Activated B cell treated with CpG ODN at 0.5 μM for 24 hours (primary cell): Measurements from ENCODE around the gene PHOX2A. TPM values are rescaled to one million over a fixed set of nuclear protein-coding genes. Genes with fewer than 3 reads are reported as not detected.

Experiments
- ATAC-seq: fragments of 200-7000 bp; cut with Tn5 transposase; one replicate; pipeline ENCODE4 v1.10.0; 2021; ENCODE audit warnings: low read depth, mild to moderate bottlenecking, moderate library complexity
- CTCF ChIA-PET: fragments of 350-600 bp; sonication (Branson Sonifier 250); formaldehyde crosslinking; loops from one replicate; lab custom pipeline; 2021; ENCODE audit warnings: antibody characterized with exemption; lab: Charles Lee
- POLR2A ChIA-PET: fragments of 350-600 bp; sonication (Branson Sonifier 250); formaldehyde crosslinking; loops from one replicate; lab custom pipeline; 2021; ENCODE audit warnings: antibody characterized with exemption; lab: Charles Lee
- DNase-seq: peaks from one replicate; pipeline ENCODE4 v3.0.0; 2022
- H3K27ac Mint-ChIP-seq: one replicate; pipeline ENCODE4 v1.8.0; 2020; ENCODE audit warnings: mixed read lengths
- H3K27me3 Mint-ChIP-seq: one replicate; pipeline ENCODE4 v1.8.0; 2021; ENCODE audit warnings: mixed read lengths
- H3K36me3 Mint-ChIP-seq: one replicate; pipeline ENCODE4 v1.8.0; 2021; ENCODE audit warnings: low read depth, mixed read lengths
- H3K4me1 Mint-ChIP-seq: one replicate; pipeline ENCODE4 v1.8.0; 2021; ENCODE audit warnings: mixed read lengths
- H3K4me3 Mint-ChIP-seq: one replicate; pipeline ENCODE4 v1.8.0; 2020; ENCODE audit warnings: mild to moderate bottlenecking, mixed read lengths
- H3K9me3 Mint-ChIP-seq: one replicate; pipeline ENCODE4 v1.8.0; 2020; ENCODE audit warnings: mixed read lengths
- intact Hi-C: fragments of 100-400 bp; cut with micrococcal nuclease; formaldehyde crosslinking; loops from one replicate; pipeline ENCODE4 v1.15.1; 2024
- total RNA-seq: library from RNA; stranded (reverse); gene quantifications from 2 replicates; pipeline ENCODE4 v1.2.3, GENCODE V29; 2022
- TF ChIP-seq, protein P1 (sequence below): fragments of 200-600 bp; IDR thresholded peaks from one replicate; pipeline ENCODE4 v1.8.0; 2022; ENCODE audit warnings: antibody characterized with exemption, mild to moderate bottlenecking

The PHOX2A gene
- total RNA-seq, 1 donor from 2014 or later: not detected

DNA sequence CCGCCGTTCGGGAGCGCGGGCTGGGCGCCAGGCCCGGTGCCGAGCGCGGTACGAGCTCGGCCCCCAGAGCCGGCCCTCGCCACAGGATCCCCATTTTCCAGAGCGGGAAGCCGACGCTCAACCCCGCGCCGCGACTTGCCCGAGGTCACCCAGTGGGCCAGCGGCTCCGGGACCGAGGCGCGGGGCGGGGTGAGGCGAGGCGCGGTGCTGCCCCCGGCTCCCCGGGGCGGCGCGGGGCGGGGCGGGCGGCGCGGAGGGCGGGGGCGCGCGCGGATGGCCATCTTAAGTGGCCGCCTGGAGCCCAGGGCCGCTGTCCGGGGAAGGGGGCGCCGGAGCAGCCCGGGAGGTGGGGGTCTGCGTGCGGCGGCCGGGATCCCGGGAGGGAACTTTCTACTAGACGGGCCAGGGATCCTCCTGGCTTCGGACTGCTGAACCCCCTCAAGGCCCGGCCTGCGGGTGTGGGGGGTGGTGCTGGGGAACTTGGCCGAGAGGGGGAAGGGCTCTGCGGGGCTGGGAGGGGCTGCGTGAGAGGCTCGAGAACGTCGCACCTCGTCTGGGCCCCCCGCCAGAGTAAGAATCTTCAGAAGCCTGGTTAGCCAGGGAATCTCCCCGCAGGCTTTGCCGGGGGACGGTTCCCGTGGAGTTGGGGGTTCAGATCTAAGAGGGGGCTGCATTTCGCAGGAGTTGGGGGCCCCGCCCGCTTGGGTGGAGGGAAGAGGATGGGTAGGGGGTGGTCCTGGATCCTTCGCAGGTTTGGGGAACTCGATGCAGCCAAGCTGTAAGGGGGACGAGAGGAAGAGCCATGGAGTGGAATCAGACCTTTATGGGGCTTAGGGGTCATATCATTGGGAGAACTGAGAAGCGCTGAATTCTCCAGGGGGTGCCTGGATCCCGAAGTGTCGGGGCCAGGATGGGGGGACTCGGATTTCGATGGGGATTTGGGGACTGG is 20.1 kb downstream of the PHOX2A start:
- CTCF ChIA-PET: interaction anchor here (0.7 to 1.3 kb wide), 5 partner anchors 14 to 199 kb away, joined by 3 to 11 read pairs (median 3); no protein-coding TSS in a partner anchor
- H3K4me3 Mint-ChIP-seq: peak overlapping the region; percentile 92
- peak overlapping the region; percentile 90 for H3K27ac Mint-ChIP-seq
- peak; percentile 72 for DNase-seq
- no peaks in the 10 kb centered on the region for H3K9me3 Mint-ChIP-seq
- TF ChIP-seq, protein P1, sequence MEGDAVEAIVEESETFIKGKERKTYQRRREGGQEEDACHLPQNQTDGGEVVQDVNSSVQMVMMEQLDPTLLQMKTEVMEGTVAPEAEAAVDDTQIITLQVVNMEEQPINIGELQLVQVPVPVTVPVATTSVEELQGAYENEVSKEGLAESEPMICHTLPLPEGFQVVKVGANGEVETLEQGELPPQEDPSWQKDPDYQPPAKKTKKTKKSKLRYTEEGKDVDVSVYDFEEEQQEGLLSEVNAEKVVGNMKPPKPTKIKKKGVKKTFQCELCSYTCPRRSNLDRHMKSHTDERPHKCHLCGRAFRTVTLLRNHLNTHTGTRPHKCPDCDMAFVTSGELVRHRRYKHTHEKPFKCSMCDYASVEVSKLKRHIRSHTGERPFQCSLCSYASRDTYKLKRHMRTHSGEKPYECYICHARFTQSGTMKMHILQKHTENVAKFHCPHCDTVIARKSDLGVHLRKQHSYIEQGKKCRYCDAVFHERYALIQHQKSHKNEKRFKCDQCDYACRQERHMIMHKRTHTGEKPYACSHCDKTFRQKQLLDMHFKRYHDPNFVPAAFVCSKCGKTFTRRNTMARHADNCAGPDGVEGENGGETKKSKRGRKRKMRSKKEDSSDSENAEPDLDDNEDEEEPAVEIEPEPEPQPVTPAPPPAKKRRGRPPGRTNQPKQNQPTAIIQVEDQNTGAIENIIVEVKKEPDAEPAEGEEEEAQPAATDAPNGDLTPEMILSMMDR: no peak
- ATAC-seq: peak; percentile 52
- POLR2A ChIA-PET: interaction anchor here (0.7 to 4.9 kb wide), 12 partner anchors 8 to 1537 kb away, joined by 3 to 28 read pairs (median 3); partner anchors contain the start of genes ANAPC15, RAB6A, RNF121 and XNDC1N
- no peaks in the 10 kb centered on the region for H3K27me3 Mint-ChIP-seq
- peaks cover 35% of the 10 kb centered on the region for H3K4me1 Mint-ChIP-seq
- peaks cover 11% of the 10 kb centered on the region for H3K36me3 Mint-ChIP-seq
- intact Hi-C loops: loop anchor here (1.0 to 10.0 kb wide), 12 partner anchors 15 to 1161 kb away; partner anchors contain the start of genes ANAPC15, ATG16L2, CLPB and LAMTOR1

- Mint-ChIP-seq H3K4me1 (peaks cover 44% of the 10 kb centered on the region), H3K4me3 (peak overlapping the region; percentile 87), H3K27me3 (no peaks in the 10 kb centered on the region), H3K27ac (peak overlapping the region; percentile 93), H3K9me3 (no peaks in the 10 kb centered on the region), H3K36me3 (peaks cover 7% of the 10 kb centered on the region)
- TF ChIP-seq, protein P1: no peak
- CTCF ChIA-PET: interaction anchor here (0.7 to 1.3 kb wide), 5 partner anchors 15 to 198 kb away, joined by 3 to 11 read pairs (median 3); no protein-coding TSS in a partner anchor
- ATAC-seq (peak; percentile 76), DNase-seq (peak; percentile 90)
- POLR2A ChIA-PET: interaction anchor here (0.5 to 4.9 kb wide), 13 partner anchors 9 to 1538 kb away, joined by 3 to 28 read pairs (median 3); partner anchors contain the start of genes ANAPC15, RAB6A, RNF121 and XNDC1N
- intact Hi-C loops: loop anchor here (1.0 to 10.0 kb wide), 10 partner anchors 40 to 1162 kb away; partner anchors contain the start of genes ANAPC15, ATG16L2, CLPB and LAMTOR1
Observed at GRCh38 chr11:72222907-72223614, 20.9 kb downstream of the PHOX2A start.

DNA sequence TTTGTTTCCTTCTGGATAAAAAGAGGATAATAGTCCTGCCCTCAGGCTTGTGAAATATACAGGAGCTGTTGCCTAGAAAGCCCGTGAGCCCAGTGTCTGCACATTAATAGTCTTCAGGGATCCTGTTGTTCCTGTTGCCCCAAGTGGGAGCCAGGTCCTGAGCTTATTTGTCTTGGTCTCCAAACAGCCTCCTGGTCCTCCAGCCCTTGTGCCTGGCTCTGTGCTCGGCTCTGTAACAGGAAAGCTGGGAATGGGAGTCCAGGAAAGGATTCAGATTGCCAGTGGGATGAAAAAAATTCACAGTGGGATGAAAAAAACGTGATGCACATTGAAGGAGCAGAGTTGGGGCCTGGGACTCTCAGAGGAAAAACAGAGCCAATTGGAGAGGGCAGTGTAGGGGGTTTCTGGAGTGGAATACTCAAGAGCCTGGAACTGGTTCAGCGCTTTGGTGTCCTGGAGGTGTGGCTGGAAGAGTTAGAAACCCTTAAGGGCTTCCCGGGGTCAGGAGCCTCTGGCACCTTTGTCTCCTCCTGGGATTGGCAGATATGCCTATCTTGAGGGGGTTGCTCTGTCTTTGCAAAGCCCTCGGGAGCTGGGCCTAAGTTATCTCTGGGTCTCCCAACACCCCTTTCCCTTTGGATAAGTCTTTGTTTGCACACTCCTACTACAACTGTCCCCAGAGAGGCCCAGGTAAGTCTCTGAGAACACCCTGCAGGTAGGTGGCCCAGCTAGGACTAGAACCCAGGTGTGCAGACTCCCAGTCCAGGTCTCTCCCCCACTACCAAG is 21.7 kb downstream of the PHOX2A start:
- H3K4me1 Mint-ChIP-seq: peaks cover 50% of the 10 kb centered on the region

More for the DNA sequence above, 21.7 kb downstream of the PHOX2A start:
- no peak for ATAC-seq
- no peak for DNase-seq
- TF ChIP-seq, protein P1: no peak
- H3K27me3 Mint-ChIP-seq: no peaks in the 10 kb centered on the region
- H3K4me3 Mint-ChIP-seq: peak overlapping the region; percentile 87
- H3K9me3 Mint-ChIP-seq: no peaks in the 10 kb centered on the region
- intact Hi-C loops: loop anchor here (2.0 to 10.0 kb wide), 6 partner anchors 119 to 1163 kb away; partner anchors contain the start of genes ATG16L2 and LAMTOR1
- peaks cover 5% of the 10 kb centered on the region for H3K36me3 Mint-ChIP-seq
- ChIA-PET POLR2A (interaction anchor here (0.5 to 4.9 kb wide), 6 partner anchors 15 to 1115 kb away, joined by 3 to 28 read pairs (median 6); partner anchors contain the start of genes ANAPC15 and RNF121), CTCF (interaction anchor here (0.6 to 1.3 kb wide), 6 partner anchors 14 to 208 kb away, joined by 3 to 11 read pairs (median 4); no protein-coding TSS in a partner anchor)
- H3K27ac Mint-ChIP-seq: peak overlapping the region; percentile 93
